Measurements from ENCODE around the gene TRIM41.
"Not testable (repeated sequence)": the region's sequence is repeated elsewhere in the genome, so short reads cannot be mapped to it uniquely, and the experiment has no call there.

DNA sequence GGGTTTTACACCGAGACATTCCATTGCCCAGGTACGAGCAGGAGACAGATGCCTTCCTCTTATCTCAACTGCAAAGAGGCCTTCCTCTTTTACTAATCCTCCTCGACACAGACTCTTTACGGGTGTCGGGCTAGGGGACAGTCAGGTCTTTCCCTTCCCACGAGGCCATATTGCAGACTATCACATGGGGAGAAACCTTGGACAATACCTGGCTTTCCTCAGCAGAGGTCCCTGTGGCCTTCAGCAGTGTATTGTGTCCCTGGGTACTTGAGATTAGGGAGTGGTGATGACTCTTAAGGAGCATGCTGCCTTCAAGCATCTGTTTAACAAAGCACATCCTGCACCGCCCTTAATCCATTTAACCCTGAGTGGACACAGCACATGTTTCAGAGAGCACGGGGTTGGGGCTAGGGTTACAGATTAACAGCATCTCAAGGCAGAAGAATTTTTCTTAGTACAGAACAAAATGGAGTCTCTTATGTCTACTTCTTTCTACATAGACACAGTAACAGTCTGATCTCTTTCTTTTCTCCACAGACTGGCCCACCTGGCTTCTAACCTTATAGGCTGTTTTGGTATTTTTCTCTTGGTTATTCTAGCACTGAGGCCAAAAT lies 44.3 kb downstream of the TRIM41 start:
- TF ChIP-seq, protein P1, sequence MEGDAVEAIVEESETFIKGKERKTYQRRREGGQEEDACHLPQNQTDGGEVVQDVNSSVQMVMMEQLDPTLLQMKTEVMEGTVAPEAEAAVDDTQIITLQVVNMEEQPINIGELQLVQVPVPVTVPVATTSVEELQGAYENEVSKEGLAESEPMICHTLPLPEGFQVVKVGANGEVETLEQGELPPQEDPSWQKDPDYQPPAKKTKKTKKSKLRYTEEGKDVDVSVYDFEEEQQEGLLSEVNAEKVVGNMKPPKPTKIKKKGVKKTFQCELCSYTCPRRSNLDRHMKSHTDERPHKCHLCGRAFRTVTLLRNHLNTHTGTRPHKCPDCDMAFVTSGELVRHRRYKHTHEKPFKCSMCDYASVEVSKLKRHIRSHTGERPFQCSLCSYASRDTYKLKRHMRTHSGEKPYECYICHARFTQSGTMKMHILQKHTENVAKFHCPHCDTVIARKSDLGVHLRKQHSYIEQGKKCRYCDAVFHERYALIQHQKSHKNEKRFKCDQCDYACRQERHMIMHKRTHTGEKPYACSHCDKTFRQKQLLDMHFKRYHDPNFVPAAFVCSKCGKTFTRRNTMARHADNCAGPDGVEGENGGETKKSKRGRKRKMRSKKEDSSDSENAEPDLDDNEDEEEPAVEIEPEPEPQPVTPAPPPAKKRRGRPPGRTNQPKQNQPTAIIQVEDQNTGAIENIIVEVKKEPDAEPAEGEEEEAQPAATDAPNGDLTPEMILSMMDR (IDR thresholded peaks at IDR 0.05; ENCODE audit: low read length): not testable (repeated sequence)
- not testable (repeated sequence) for TF ChIP-seq EZH2 (IDR thresholded peaks at IDR 0.05; ENCODE audit: borderline replicate concordance, low read length)

Data from OCI-LY1 (cell line).